Measurements from ENCODE around the gene TEX261.

Gene TEX261

GRCh38 chr2:70964133-70964532 lies 30.5 kb downstream of the TEX261 start:
- H3K4me3 ChIP-seq (replicated peaks; ENCODE audit: insufficient read depth, low read length) = no peak overlapping the region
- H3K27me3 ChIP-seq (ENCODE audit: insufficient read depth, poor library complexity, severe bottlenecking) = peaks cover 7% of the 10 kb centered on the region
- TF ChIP-seq, protein P1, sequence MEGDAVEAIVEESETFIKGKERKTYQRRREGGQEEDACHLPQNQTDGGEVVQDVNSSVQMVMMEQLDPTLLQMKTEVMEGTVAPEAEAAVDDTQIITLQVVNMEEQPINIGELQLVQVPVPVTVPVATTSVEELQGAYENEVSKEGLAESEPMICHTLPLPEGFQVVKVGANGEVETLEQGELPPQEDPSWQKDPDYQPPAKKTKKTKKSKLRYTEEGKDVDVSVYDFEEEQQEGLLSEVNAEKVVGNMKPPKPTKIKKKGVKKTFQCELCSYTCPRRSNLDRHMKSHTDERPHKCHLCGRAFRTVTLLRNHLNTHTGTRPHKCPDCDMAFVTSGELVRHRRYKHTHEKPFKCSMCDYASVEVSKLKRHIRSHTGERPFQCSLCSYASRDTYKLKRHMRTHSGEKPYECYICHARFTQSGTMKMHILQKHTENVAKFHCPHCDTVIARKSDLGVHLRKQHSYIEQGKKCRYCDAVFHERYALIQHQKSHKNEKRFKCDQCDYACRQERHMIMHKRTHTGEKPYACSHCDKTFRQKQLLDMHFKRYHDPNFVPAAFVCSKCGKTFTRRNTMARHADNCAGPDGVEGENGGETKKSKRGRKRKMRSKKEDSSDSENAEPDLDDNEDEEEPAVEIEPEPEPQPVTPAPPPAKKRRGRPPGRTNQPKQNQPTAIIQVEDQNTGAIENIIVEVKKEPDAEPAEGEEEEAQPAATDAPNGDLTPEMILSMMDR (IDR thresholded peaks at IDR 0.05; ENCODE audit: insufficient read depth, low read length) = no peak
- no peak for TF ChIP-seq GABPA (IDR thresholded peaks at IDR 0.05; ENCODE audit: low read depth)
- no peak for TF ChIP-seq REST (IDR thresholded peaks at IDR 0.05; ENCODE audit: insufficient replicate concordance, low read depth)
- DNase-seq (ENCODE audit: low read depth in 1 of 2, low spot score in 1 of 2) = no peak
- H3K27ac ChIP-seq (replicated peaks) = no peak overlapping the region

- H3K27me3 ChIP-seq (ENCODE audit: insufficient read depth, poor library complexity, severe bottlenecking) = peaks cover 5% of the 10 kb centered on the region
- H3K4me3 ChIP-seq (replicated peaks; ENCODE audit: insufficient read depth, low read length) = no peak overlapping the region
- DNase-seq (ENCODE audit: low read depth in 1 of 2, low spot score in 1 of 2) = no peak
- no peak for TF ChIP-seq GABPA (IDR thresholded peaks at IDR 0.05; ENCODE audit: low read depth)
- TF ChIP-seq, protein P1 (IDR thresholded peaks at IDR 0.05; ENCODE audit: insufficient read depth, low read length) = no peak
- TF ChIP-seq POLR2AphosphoS5 (IDR thresholded peaks at IDR 0.05; ENCODE audit: low read depth) = no peak
- no peak for TF ChIP-seq SPI1 (IDR thresholded peaks at IDR 0.05; ENCODE audit: borderline replicate concordance, low read depth)
- TF ChIP-seq REST (IDR thresholded peaks at IDR 0.05; ENCODE audit: insufficient replicate concordance, low read depth) = no peak
- H3K27ac ChIP-seq (replicated peaks) = no peak overlapping the region
Observed at GRCh38 chr2:70962885-70963878, 31.5 kb downstream of the TEX261 start.

DNA sequence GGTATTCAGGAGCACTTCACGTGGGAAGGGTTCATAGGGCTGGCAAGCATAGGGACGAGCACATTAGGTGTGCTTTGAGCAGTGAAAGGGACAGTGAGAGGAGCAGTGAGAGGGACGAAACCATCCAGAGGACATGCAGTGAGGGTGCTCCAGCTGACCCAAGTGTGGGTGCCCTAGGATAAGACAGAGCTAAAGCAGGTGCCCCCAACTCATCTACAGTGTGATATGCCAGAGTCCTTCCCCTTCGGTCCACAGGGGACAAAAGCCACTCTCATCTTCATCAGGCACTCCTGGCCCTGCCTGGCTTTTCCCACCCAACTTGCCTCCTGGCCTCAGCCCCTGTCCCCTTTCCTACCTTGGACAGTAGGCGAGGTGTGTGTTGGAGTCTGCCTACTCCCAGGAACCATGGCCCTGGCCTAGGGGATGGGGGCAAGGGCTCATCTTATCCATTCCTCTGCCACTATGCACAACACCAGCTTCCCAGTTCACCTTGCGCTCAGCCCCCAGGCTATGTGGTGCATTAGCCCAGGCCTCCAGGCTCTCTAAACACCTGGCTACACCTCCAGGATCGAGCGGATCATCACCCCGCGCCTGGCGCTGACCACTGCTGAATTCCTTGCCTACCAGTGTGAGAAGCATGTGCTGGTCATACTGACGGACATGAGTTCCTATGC lies 32.3 kb downstream of the TEX261 start:
- peaks cover 4% of the 10 kb centered on the region for H3K27me3 ChIP-seq (ENCODE audit: insufficient read depth, poor library complexity, severe bottlenecking)
- H3K27ac ChIP-seq (replicated peaks) = no peak overlapping the region
- DNase-seq (ENCODE audit: low read depth in 1 of 2, low spot score in 1 of 2) = no peak
- H3K4me3 ChIP-seq (replicated peaks; ENCODE audit: insufficient read depth, low read length) = no peak overlapping the region
- TF ChIP-seq POLR2AphosphoS5 (IDR thresholded peaks at IDR 0.05; ENCODE audit: low read depth) (no peak), SPI1 (IDR thresholded peaks at IDR 0.05; ENCODE audit: borderline replicate concordance, low read depth) (no peak), GABPA (IDR thresholded peaks at IDR 0.05; ENCODE audit: low read depth) (no peak), REST (IDR thresholded peaks at IDR 0.05; ENCODE audit: insufficient replicate concordance, low read depth) (no peak)
- TF ChIP-seq, protein P1 (IDR thresholded peaks at IDR 0.05; ENCODE audit: insufficient read depth, low read length) = no peak

Measured in HL-60 (cell line).